K562 (cell line): ENCODE data around the gene CAGE1. TPM values are rescaled to one million over a fixed set of nuclear protein-coding genes. Genes with fewer than 3 reads are reported as not detected.

Experiments used
- ATF2 ChIP-seq: sonication (generic); formaldehyde crosslinking; IDR thresholded peaks from 2 replicates; pipeline ENCODE4 v1.8.1; 2022; ENCODE audit warnings: missing genetic modification reagents
- CHAMP1 ChIP-seq: fragments of 450-650 bp; IDR thresholded peaks from 2 replicates; pipeline ENCODE4 v1.6.1; 2016; ENCODE audit warnings: mild to moderate bottlenecking
- CHD4 ChIP-seq: fragments of 200-600 bp; sonication (generic); IDR thresholded peaks from 3 replicates; pipeline ENCODE4 v1.6.1; 2012; ENCODE audit warnings: low read depth, mild to moderate bottlenecking, mixed read lengths, low read length, inconsistent platforms; ENCODE audit not compliant: insufficient read depth, insufficient replicate concordance, poor library complexity, severe bottlenecking
- NFRKB ChIP-seq: fragments of 450-650 bp; IDR thresholded peaks from 2 replicates; pipeline ENCODE4 v1.6.1; 2016; ENCODE audit warnings: low read depth
- POLR2A ChIP-seq: fragments of 450-650 bp; conservative IDR thresholded peaks from 2 replicates; pipeline ENCODE4 v1.6.1; 2016
- SMARCE1 ChIP-seq: fragments of 450-650 bp; IDR thresholded peaks from 2 replicates; pipeline ENCODE4 v1.7.1; 2016; ENCODE audit warnings: mild to moderate bottlenecking
- TCF7L2 ChIP-seq: fragments of 150-350 bp; IDR thresholded peaks from 2 replicates; pipeline ENCODE4 v1.6.1; 2016; ENCODE audit warnings: low read depth, mild to moderate bottlenecking, low read length, moderate library complexity
- ZC3H4 ChIP-seq: sonication (generic); formaldehyde crosslinking; IDR thresholded peaks from 2 replicates; pipeline ENCODE4 v1.9.0; 2021; ENCODE audit warnings: missing genetic modification reagents, borderline replicate concordance
- ZNF766 ChIP-seq: fragments of 200-800 bp; sonication (Bioruptor generic); conservative IDR thresholded peaks from 2 replicates; pipeline ENCODE4 v1.6.1; 2016; ENCODE audit warnings: missing genetic modification characterization, missing compliant biosample characterization
- polyA plus RNA-seq, 8 experiments: library from polyadenylated mRNA; depleted of rRNA in 4 of 8; stranded (reverse) in 5 of 8; unstranded in 3 of 8; fragments of >200 nt; fragmentation: Nextera tagmentation in 2 of 8; fragmentation: Illumina TruSeq in 1 of 8; extraction: Ambion mirVana in 2 of 8; extraction: Trizol in 1 of 8; gene quantifications; 2 replicates each; pipeline versions ENCODE4 v1.2.1 to v1.2.3, GENCODE V29; 2011 to 2014; ENCODE audit warnings: inconsistent platforms in 1 of 8, missing spikeins in 1 of 8
- total RNA-seq, 7 experiments: library from RNA; depleted of rRNA in 6 of 7; stranded (reverse); fragments of >200 nt in 6 of 7; fragmentation: Illumina TruSeq in 2 of 7; extraction: Trizol in 2 of 7; gene quantifications; 2 replicates each; pipeline versions ENCODE4 v1.2.1 to v1.2.3, GENCODE V29; 2011 to 2021; ENCODE audit warnings: low replicate concordance in 1 of 7
- TF ChIP-seq, protein P1 (sequence below): IDR thresholded peaks from 2 replicates; pipeline ENCODE4 v1.6.1; 2016; ENCODE audit warnings: missing genetic modification characterization, missing compliant biosample characterization
- TF ChIP-seq, protein P2 (sequence below), 2 experiments: fragments of 150-350 bp in 1 of 2; IDR thresholded peaks; 2 replicates each; pipeline ENCODE4 v1.6.1; 2012 to 2016; ENCODE audit warnings: low read depth in 2 of 2, low read length in 2 of 2, mild to moderate bottlenecking in 1 of 2, moderate library complexity in 1 of 2
- TF ChIP-seq, protein P3 (sequence below): IDR thresholded peaks from 2 replicates; pipeline ENCODE4 v1.6.1; 2014; ENCODE audit warnings: antibody characterized with exemption
- TF ChIP-seq, protein P4 (sequence below): sonication (generic); formaldehyde crosslinking; IDR thresholded peaks from 2 replicates; pipeline ENCODE4 v1.8.1; 2023; ENCODE audit warnings: mild to moderate bottlenecking, missing genetic modification reagents

The CAGE1 gene
- total and polyA plus RNA-seq, 9 of the 15 experiments (the other 6 are each of a cell fraction or from before 2014, with no cell fraction given) = 0.13 to 0.33 (median 0.18) TPM; not detected in 4

GRCh38 chr6:7312616-7313504 lies 76.7 kb downstream of the CAGE1 start, which contains the start of gene SSR1 (continued):
- TF ChIP-seq, protein P1, sequence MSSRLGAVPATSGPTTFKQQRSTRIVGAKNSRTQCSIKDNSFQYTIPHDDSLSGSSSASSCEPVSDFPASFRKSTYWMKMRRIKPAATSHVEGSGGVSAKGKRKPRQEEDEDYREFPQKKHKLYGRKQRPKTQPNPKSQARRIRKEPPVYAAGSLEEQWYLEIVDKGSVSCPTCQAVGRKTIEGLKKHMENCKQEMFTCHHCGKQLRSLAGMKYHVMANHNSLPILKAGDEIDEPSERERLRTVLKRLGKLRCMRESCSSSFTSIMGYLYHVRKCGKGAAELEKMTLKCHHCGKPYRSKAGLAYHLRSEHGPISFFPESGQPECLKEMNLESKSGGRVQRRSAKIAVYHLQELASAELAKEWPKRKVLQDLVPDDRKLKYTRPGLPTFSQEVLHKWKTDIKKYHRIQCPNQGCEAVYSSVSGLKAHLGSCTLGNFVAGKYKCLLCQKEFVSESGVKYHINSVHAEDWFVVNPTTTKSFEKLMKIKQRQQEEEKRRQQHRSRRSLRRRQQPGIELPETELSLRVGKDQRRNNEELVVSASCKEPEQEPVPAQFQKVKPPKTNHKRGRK = no peak
- no peak for TF ChIP-seq CHD4
- TF ChIP-seq CHAMP1 = 0 out of 2 replicates have a peak, but pooled peaks have one; percentile 21
- TF ChIP-seq, protein P2, sequence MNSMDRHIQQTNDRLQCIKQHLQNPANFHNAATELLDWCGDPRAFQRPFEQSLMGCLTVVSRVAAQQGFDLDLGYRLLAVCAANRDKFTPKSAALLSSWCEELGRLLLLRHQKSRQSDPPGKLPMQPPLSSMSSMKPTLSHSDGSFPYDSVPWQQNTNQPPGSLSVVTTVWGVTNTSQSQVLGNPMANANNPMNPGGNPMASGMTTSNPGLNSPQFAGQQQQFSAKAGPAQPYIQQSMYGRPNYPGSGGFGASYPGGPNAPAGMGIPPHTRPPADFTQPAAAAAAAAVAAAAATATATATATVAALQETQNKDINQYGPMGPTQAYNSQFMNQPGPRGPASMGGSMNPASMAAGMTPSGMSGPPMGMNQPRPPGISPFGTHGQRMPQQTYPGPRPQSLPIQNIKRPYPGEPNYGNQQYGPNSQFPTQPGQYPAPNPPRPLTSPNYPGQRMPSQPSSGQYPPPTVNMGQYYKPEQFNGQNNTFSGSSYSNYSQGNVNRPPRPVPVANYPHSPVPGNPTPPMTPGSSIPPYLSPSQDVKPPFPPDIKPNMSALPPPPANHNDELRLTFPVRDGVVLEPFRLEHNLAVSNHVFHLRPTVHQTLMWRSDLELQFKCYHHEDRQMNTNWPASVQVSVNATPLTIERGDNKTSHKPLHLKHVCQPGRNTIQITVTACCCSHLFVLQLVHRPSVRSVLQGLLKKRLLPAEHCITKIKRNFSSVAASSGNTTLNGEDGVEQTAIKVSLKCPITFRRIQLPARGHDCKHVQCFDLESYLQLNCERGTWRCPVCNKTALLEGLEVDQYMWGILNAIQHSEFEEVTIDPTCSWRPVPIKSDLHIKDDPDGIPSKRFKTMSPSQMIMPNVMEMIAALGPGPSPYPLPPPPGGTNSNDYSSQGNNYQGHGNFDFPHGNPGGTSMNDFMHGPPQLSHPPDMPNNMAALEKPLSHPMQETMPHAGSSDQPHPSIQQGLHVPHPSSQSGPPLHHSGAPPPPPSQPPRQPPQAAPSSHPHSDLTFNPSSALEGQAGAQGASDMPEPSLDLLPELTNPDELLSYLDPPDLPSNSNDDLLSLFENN (IDR thresholded peaks at IDR 0.05; ENCODE audit: low read depth in 2 of 2, low read length in 2 of 2) = no peak
- peak; percentile 49; the same call in 1 of the 2 replicates for TF ChIP-seq ZC3H4 (CRISPR knock-in tag)
- TF ChIP-seq ZNF766 (CRISPR knock-in tag) = peak; percentile 3; the same call in 1 of the 2 replicates
- TF ChIP-seq TCF7L2 = no peak; the same call in 1 of the 2 replicates
- peak; percentile 43; the same call in 1 of the 2 replicates for TF ChIP-seq NFRKB
- TF ChIP-seq POLR2A = peak; percentile 94
- TF ChIP-seq SMARCE1 = no peak; the same call in 1 of the 2 replicates
- TF ChIP-seq, protein P3, sequence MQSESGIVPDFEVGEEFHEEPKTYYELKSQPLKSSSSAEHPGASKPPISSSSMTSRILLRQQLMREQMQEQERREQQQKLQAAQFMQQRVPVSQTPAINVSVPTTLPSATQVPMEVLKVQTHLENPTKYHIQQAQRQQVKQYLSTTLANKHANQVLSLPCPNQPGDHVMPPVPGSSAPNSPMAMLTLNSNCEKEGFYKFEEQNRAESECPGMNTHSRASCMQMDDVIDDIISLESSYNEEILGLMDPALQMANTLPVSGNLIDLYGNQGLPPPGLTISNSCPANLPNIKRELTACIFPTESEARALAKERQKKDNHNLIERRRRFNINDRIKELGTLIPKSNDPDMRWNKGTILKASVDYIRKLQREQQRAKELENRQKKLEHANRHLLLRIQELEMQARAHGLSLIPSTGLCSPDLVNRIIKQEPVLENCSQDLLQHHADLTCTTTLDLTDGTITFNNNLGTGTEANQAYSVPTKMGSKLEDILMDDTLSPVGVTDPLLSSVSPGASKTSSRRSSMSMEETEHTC = peak; percentile 73
- no peak for TF ChIP-seq ATF2 (CRISPR knock-in tag)
- TF ChIP-seq, protein P4, sequence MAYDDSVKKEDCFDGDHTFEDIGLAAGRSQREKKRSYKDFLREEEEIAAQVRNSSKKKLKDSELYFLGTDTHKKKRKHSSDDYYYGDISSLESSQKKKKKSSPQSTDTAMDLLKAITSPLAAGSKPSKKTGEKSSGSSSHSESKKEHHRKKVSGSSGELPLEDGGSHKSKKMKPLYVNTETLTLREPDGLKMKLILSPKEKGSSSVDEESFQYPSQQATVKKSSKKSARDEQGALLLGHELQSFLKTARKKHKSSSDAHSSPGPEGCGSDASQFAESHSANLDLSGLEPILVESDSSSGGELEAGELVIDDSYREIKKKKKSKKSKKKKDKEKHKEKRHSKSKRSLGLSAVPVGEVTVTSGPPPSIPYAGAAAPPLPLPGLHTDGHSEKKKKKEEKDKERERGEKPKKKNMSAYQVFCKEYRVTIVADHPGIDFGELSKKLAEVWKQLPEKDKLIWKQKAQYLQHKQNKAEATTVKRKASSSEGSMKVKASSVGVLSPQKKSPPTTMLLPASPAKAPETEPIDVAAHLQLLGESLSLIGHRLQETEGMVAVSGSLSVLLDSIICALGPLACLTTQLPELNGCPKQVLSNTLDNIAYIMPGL (CRISPR knock-in tag) = no peak
